Activated CD8-positive, alpha-beta memory T cell treated with anti-CD3 and anti-CD28 coated beads, Interleukin-2, amount 50 U/mL, for 4 hours (primary cell): ENCODE measurements around the gene CPXM1.
"Not testable (repeated sequence)": the region's sequence is repeated elsewhere in the genome, so short reads cannot be mapped to it uniquely, and the experiment has no call there.

Experiments
- DNase-seq: peaks from one replicate; pipeline ENCODE4 v3.0.0-alpha.2; 2020

CPXM1 gene

DNA sequence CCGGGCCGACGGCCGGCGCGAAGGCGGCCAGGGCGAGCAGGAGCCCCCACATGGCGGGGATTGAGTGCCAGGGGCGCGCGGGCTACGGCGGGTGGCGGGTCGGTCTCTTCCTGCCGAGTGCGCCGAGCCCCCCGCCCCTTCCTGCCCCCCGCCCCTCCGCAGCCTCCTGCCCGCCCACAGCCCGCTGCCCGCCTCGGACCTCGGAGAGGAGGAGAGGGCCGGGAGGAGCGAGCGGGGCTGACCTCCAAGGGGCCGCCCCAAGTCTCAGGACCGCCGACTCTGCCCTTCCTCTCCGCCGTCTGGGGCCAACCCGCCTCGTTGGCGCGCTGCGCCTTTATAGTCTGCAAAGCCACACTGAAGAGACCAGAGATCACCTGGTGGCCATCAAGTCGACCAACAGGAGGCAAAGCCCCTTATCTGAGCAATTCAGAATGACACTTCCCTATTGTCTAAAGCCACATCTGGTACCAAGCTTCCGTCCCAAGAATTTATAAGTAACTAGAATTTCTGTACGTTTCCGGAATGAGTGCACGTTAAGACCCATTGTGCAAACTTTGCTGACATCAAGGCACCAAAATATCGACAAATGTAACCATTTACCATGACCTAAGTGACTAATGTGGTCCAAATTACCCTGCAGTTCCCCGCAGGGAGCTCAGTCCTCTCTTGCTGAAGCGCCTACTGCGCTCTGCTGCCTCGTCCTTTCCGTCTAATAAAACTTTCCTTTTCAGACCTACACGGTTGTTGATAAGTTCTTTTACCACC is at the start of gene CPXM1:
Gene CPXM1, minus strand, starts transcription at position 107 of the 765 bp plus-strand sequence. Its CDS starts 55 bp downstream, at position 52.
- no peak for DNase-seq

DNA sequence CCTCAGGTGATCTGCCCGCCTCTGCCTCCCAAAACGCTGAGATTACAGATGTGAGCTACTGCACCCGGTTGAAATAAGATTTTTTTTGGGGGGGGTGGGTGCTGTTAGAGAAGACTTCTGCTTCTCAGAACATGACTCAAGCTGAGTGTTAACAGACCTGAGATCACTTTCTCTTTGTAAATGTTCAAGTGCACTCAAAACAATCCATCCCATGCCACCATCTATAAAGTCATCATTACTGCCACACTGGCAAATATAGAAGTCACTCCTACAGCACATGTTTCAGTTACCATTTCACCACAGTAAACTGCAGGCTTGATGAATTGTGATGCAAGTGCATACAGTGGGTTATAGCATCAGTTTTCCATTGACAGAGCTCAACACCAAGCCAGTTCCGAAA is 49.1 kb upstream of the CPXM1 start:
- DNase-seq, result no peak

GRCh38 chr20:2847802-2848201 is 47.4 kb upstream of the CPXM1 start:
- DNase-seq, result no peak

- no peak for DNase-seq
These were observed 46.3 kb upstream of the CPXM1 start for GRCh38 chr20:2846698-2847097.

- DNase-seq, result no peak
These were observed 45.2 kb upstream of the CPXM1 start for GRCh38 chr20:2845607-2846006.

GRCh38 chr20:2840967-2841531 is 40.6 kb upstream of the CPXM1 start:
- peak; percentile 34 for DNase-seq

- DNase-seq, result peak; percentile 90
These were observed 39.9 kb upstream of the CPXM1 start, which contains the start of the genes PCED1A and VPS16 for GRCh38 chr20:2840138-2840966. PCED1A (minus strand) TSS chr20:2840655; CDS start chr20:2839912, 743 bp downstream. VPS16 (plus strand) TSS chr20:2840745; CDS start chr20:2840775, 30 bp downstream.

GRCh38 chr20:2839732-2840137 is 39.3 kb upstream of the CPXM1 start:
- DNase-seq, result no peak

DNA sequence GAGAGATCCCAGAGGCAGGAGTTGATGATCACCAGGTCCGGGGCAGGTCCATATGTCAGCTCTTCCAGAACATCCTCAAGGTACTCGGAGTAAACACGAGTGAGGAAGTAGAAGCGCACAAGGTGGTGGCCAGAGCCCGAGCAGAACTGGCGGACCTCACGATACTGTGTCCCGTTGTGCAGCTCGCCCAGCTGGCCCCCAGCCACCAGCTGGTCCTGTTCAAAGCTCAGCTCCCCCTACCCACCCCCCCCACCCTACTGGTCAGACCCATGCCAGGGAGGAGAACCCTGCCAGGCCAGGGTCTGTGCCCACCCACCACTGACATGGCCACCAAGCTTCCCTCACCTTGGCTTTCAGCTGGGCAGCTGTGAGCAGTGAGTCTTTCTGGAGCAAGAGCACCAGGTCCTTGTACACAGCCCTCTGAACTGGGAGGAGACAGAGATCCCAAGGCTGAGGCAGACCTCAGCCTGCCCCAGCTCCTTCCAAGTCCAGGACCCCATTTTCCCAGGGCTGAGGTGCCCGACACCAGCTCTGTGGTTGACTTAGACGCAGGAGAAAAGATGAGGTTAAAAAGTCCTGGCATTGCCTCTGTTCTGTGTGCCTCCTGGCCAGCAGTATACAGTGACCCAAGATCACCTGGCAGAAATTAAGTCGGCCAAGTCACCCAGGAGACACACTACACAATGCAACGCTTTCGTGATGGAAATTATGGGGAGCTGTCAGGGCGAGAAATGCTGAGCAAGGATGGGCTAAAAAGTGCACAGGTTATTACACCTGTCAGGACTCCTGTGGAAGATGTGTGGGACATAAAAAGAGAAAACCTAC is 38.6 kb upstream of the CPXM1 start:
- DNase-seq, result no peak

DNA sequence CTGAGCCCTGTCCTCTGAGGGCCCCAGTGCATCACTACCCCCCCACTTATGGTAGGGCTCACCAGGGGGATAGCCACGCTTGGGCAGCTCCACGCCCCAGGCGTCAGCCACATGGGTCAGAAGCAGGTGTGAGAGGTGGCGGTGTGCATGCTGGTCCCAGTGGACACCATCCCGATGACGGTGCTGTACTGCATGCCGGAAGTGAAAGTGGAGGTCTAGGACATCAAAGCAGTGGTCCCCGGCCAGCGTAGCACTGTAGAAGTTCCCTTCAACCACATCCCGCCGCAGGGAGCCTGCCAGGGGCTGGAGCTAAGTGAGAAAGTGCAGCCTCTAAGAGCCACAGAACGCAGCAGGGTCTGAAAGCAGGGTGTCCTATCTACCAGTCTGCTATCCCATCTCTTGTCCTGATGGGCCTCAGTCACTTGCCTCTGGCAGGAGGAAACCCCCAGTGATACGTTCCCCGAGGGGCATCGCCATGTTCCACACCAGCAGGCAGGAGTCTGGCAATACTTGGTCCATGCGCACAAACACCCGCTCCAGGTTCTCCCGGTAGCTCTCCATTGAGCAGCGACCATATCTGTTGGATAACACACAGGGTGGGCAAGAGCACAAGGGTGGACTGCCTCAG is 37.9 kb upstream of the CPXM1 start:
- DNase-seq, result no peak

DNA sequence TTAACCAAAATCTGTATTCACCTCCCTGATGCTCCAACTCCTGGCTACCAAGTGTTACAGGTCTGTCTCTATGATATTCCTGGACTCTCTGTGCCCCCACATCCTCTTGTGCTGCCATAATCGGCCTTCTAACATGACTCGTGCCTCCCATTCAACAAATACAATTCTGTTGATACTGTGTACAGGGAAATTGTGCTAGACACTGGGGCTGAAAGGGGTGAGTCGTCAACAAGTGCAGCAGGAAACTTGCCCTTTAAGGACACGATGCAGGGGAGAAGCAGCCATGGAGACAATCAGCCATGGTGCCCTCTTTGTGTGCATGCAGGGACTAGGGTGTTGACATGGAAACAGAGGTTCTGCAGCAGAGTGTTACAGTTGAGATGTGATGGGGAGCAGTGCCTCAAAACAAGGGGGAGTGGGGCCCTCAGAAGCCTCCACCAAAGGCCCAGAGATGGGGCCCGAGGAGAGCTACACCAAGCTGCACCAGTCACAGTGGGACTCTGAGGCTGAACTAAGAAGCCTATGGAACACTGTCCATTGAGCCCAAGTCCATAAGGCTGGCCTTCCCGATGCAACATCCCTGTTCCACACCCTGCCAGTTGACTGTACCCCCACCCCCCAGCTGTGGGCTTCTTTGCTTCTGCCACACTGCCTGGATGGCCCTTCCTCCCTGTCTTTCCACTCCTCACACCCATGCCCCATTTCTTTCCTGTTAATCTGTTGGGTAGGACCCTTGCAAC is 37.0 kb upstream of the CPXM1 start:
- DNase-seq, result no peak

- no peak for DNase-seq
These were observed 35.6 kb upstream of the CPXM1 start for GRCh38 chr20:2836035-2836434.

DNA sequence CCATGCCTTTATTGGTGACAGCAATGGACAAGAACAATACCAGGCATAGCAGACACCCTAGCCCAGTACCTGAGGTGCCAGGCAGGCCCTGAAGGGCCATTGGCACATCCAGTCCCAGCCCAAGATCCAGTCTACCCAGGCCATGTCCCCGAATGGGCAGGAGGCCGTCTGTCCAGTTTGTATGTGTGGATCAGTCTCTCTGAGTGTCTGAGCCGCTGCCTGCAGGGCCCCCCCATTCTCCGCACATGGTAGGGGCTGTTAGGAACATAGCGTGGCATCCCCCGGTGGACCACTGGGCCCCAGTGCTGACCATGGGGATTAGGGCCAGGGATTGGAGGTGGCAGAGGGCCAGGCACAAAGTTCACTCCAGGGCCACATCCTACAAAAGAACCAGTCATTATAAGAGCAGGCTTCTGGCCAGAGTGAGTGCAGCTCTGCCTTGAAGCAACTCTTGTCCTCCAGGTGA is 34.9 kb upstream of the CPXM1 start:
- DNase-seq, result no peak

- no peak for DNase-seq
These were observed 34.1 kb upstream of the CPXM1 start for GRCh38 chr20:2834401-2835110.

DNA sequence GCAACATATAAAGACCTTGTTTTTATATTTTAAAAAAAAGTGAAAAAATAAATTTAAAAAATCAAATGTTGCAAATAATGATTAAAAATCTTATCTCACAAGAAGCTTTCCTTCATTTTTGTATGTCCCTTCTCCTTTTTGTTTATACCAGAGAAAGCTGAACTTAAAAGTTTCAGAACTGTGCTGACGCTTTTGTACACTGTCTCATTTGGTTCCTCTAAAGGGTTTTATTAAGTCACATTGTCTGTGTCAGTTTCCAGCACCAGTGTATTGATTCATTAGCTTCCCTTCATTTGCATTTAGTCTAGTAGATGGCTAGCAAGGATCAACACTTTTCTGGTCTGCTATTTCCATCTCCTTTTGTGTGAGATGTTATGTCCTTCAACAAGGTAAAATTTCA is 33.3 kb upstream of the CPXM1 start:
- DNase-seq, result no peak

GRCh38 chr20:2831206-2831605 is 30.8 kb upstream of the CPXM1 start:
- not testable (repeated sequence) for DNase-seq

DNA sequence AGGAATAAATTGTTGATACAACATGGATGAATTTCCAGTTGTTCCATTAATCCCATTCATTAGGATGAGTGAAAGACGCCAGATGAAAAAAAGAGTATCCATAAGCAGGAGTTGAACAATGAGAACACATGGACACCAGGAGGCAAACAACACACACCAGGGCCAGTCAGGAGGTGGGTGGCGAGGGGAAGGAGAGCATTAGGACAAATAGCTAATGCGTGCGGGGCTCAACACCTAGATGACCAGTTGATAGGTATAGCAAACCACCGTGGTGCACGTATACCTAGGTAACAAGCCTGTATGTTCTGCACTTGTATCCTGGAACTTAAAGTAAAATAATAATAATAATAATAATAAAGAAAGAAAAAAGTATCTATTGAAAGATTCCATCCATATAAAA is 28.9 kb upstream of the CPXM1 start:
- no peak for DNase-seq

DNA sequence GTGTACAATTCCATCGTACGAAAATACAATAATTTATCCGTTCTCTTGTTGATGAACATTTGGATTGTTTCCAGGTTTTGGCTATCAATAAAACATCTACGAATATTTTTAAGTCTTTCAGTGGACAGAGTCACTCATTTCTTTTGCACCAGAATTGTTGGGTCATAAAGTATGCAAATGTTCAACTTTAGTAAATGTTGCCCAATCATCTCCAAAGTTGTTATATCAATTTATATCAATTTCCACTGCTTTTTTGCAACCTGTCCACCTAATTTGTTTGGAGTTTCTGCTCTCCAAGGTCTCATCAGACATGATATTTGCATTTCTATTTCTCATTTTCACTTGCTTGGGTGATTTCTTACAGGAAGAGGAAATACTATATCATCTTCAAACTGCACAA is 26.2 kb upstream of the CPXM1 start:
- DNase-seq, result no peak

DNA sequence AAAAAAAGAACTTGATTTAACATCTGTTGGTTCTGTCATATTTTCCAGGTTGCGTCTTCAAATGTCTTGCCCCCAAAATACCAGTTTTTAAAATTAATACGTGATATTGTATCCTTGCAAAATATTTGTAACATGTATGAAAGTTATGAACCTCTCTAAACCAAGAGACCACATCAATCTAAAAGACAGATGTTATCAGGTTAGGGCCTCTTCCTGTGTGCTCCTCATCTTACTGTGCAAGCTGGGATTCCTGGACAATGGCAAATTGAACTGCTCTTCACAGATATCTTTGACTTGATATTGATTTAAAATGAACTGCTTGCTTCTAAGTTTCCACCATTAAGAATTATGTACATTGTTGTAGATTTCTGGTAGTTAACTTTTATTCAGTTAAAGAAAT is 25.3 kb upstream of the CPXM1 start:
- no peak for DNase-seq

- peak; percentile 48 for DNase-seq
These were observed 21.6 kb upstream of the CPXM1 start for GRCh38 chr20:2822073-2822472.
